GM19240 (cell line): ENCODE measurements around the gene ALG14.
"Not testable (repeated sequence)": the region's sequence is repeated elsewhere in the genome, so short reads cannot be mapped to it uniquely, and the experiment has no call there.

Source experiments
- DNase-seq: peaks from one replicate; pipeline ENCODE4 v3.0.0; 2011; ENCODE audit warnings: low spot score; ENCODE audit not compliant: insufficient read length

The ALG14 gene

DNA sequence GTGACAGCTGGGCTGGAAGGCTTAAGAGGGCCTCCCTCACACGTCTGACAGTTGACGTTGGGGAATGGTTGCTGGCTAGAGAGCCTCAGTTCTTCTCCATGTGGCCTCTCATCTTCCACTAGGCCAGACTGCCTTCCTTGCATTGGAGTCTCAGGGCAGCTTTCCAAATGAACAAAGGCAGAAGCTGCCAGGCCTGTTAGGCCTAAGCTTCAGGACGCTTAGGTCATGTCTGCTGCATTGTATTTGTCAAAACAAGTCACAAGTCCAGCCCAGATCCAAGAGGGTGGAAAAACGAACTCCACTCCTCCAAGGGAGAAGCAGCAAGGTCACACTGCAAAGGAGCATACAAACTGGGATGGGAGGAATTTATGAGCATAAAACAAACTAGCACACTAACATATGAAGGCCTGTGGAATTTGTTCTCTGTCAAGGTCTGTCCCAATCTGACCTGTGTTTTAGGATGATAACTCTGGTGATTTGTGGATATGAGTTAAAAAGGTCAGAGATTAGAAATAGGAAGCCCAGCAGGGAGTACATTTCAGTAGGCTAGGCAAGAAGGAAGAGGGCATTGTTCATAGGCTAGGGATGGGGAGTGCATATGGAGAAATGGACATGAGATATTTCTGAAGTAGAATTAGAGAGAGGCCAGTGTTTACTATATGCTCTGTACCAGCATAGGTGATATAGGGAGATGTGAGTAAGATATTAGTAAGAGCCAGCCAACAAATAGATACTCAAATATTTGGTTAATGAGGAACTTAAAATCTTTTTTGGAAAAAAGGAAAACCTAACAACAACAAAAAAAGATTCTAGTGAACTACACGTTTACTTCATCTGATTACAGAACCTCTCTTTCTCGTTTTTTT is 116.8 kb downstream of the ALG14 start:
- DNase-seq: no peak

DNA sequence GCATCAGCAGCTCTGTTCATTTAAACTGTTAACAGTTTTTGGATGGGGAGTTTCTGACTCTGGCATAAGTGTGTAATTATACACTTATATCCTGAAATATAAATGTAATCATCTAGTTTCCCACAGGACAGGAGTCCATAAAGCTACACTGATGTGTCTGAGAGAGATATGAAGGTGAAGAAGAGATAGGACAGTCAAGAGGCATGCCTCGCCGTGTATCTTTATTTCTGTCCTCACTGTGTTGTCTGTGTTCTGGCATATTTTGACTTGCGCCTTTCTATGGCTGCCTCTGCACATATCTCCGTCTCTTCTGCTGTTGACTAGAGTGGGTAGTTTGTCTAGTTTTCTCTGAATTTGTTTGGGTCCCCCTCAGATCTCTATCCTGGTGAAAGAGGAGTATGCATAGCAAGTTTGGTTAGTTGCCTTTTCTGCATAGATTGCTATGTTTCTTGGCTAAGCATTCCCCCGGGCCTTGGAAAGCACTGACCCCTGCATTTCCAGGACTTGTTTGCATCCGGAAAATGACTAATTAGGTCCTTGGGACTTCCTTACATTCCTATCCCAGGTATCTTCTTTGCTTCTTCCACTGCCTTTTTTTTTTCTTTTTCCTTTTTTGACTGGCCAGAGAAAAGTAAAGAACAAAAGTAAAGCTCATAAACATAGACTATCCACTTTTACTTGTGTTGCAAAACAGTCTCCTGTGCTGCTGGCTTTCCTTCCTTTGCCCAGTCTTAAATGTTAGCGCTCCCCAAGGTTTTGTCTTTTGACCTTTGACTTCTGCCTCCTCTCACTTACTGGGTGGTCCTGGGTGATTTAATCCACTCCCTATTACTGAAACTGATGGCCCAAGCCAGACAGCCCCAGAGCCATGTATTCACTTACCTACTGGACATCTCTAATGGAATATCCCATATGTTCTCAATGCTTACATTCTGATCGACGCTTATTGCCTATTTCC is 118.2 kb downstream of the ALG14 start:
- DNase-seq: no peak

DNA sequence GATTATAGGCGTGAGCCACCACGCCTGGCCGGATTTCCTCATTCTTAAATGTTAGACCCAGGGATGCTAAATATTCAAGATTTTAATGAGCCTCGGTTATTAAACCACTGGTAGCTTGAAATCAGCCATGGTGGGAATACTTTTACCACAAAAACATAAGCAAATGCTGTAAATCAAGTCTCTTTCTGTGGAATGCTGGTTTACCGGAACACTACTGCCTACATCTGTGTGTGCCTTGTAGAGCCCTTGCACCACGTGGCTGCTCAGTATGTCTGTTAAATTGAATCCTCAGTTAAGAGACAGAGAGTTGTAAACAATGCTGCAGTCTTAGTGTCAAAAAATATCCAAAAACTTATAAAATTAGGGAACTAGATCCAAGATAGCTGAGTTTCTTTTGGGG is 119.0 kb downstream of the ALG14 start:
- DNase-seq: no peak

DNA sequence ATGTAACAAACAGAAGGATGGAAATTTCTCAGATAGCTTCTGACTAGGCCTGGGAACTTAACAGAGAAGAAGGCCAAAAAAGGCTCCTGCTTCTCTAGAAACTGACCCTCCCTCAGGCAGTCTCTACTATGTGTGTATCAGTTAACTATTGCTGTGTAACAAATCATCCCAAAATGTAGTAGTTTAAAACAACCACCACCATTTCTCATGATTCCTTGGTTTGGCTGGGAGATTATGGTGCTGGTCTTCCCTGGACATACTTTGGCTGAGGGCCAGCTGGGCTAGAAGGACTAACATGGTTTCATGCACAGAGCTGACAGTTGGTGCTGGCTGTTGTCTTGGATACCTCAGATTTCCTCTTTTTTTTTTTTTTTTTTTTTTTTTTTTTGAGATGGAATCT is 119.6 kb downstream of the ALG14 start:
- DNase-seq: no peak

DNA sequence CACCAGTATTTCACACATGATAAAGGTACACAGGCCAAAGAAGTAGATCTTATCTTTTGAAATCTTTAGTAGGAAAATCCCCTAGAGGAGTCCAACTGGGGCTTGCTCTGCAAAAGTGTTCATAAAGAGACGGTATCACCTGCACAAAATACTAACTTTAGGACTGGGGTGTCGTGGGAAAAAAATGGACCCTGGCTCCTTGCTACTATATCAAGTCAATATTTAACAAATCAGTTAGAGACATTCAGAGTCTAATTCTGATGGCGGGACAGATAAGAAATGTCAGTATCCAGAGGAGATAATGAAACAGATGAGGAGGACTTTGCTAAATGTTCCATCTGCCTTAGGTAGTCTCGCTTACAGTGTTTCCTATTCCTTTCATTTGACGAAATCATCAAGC is 120.2 kb downstream of the ALG14 start:
- DNase-seq: no peak

DNA sequence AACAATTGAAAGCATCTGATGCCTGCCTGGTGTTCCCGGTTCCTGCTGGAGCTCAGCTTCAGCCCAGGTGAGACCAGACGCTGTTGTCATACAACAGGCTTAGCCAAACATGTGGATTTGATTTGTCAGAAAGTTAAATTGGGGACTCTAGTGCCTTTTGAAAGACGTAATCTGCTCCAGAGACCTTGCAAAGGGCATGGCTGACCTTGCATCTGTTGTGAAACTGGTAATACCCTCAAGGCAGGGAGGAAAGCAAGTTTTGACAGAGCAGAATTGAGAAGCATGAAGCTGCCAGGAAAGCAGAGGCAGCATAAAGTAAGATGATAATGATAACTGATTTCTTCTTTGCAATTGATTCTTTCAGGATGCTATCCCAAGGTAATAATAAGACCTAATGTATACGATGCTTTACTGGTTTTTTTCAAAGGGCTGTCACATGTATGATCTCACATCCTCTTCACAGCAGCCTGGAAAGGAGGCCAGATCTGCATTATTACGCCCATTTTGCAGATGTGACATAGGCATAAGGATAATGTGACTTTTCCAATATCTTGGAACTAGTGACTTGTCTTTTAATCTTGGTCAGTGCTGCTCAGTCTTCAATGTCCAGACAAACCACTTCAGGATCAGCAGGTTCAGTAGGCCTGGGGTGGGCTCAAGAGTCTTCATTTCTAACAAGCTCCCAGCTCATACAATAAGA is 121.1 kb downstream of the ALG14 start:
- DNase-seq: no peak

DNA sequence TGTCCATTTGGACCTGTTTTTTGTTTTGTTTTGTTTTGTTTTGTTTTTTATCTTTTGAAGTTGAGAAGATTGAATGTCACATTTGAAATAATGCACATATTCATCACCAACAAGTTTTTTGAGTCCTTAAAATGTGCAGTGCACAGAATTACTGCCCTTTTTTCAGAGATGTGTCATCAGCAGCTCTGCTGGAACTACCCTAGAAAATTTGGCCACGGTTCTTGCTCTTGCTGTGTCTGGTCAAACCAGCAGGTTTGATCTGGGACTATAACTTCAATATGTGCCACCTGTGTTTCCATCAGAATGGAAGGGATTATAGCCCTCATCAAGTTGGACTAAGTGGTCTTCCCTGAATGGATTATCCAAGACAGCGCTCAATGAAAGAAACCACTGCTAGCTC is 121.7 kb downstream of the ALG14 start:
- DNase-seq: no peak

DNA sequence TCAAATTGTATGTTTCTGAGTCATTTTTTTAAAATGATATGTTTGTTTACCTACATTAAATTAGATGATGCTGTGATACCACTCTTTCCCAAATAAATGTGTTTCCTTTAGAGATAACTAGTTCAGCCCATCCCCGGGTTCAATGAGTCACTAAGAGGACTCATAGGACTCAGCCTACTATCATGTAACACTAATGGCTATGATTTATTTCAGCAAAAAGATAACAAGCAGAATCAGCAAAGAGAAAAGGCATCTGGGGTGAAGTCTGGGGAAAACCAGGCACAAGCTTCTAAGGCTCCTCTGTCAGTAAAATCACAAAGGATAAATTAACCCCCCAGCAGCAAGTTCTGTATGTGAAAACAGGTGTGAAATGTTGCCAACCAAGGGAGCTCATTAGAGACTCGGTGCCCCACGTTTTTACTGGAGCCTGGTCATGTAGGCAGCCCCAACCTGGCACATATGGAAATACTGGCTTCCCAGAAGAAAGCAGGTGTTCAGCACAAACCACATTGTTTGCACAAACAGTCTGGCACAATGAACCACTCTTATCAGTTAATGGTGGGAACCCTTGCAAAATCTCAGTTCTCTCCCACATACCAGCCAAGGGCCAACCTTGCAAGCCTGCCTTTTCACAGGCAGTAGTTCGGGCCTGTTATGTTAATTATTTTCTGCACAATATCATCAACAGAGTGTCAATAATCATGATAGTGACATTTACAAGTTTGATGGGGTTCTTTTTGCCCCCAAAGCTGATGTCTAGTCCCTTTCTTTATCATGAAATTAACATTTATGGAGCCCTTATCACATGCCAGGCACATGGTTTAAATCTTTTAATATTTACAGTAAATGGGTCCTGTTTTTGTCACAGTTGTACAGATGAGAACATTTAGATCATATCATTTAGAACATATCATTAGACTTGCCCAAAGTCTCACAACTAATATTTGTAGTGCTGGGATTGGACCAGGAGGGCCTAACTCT is 122.8 kb downstream of the ALG14 start:
- no peak for DNase-seq

DNA sequence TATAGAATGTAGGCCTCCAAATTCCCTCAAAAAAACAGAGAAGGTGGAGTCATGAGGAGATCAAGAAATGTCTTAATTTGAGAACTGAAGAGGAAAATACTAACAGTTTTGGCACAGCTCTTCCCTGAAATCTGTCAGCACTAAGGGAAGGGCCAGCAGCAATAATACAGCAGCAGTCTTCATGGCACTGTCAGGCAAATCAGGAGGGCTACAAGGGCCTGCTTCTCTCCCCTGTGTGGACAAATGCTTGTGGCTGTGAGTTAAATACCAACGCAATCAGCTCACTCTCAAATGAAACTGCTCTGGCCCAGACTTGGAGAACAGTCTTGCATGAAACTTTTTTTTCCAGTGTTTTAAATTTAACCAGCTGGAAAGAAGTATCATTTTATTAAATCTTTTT is 125.3 kb downstream of the ALG14 start:
- no peak for DNase-seq

DNA sequence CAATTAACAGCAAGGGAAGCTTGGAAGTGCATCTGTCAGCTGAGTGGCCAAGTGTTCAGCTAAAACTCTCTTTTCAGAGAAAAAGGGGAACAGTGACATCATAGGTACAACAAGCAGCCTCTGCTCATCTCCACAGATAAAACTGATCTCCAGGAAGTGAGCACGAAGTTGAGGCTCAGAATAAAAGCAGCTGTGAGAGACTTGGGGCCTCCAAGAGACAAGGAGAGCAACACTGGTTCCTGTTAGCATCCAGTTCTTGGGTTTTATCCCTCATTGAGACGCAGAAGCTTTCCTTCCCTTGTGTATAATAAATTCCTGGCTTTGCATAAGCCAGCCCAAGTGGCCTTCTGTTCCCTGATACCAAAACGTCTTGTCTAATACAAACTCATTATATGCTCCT is 125.9 kb downstream of the ALG14 start:
- no peak for DNase-seq

DNA sequence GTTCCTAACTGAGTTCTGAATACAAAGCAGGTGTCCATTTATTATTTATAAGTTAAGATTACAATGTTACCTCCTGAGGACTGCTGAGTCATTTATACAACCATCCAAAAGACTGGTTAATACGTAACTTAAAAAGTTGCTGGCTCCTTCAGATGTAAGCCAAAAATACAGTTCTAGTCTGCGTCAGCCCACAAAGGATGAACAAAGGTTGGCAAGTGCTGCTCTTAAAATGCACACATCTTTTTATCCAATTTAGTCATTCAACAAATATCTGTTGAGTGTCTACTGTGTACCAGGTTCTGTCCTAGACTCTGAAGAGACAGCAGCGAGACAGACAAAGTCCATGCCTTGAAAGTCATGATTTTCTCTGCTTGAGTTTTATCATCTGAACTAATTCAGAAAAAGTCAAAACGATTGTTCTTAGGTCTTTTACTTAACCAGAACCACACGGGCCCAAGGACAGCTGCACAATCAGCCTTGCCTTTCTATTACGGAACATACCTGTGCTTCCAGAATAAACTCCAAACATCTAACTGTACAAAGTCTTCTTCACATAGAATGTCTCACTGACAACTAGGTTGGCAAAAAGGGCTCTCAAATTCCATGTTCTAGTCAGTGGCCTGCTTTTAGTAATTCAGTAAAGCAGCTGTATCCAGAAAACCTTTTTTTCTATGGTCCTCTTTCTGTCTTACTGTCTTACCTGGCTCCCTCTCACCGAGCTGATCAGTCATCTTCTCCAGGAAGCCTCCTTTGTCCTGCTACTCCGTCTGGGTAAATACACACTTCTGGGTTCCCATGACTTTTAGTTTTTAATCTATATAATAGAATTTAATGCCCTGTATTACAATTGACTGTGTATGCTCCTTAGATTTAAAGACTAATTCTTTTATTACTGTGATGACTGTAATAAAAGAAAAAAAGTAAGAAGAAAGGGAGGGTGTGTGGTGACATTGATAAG is 130.3 kb downstream of the ALG14 start:
- no peak for DNase-seq

DNA sequence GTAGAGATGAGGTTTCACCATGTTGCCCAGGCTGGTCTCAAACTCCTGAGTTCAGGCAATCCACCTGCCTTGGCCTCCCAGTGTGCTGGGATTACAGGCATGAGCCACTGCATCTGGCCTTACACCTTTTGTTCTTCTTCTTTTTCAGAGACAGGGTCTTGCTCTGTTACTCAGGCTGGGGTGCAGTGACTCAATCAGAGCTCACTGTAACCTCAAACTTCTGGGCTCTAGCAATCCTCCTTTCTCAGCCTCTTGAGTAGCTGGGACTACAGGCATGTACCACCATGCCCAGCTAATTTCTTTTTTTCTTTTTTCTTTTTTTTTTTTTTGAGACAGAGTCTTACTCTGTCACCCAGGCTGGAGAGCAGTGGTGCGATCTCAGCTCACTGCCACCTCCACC is 131.3 kb downstream of the ALG14 start:
- DNase-seq: not testable (repeated sequence)

DNA sequence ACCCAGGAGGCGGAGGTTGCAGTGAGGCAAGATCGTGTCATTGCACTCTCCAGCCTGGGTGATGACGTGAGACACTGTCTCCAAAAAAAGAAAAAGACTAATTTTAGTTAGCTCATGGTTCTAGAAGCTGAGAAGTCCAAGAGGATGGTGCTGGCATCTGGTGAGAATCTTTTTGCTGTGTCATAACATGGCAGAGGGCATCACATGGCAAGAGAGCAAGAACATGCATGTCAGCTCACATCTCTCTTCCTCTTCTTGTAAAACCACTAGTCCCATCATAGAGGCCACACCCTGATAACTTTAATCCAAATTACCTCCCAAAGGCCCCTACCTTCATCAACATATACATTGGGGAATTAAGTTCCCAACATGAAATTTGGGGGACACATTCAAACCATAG is 132.0 kb downstream of the ALG14 start:
- no peak for DNase-seq

DNA sequence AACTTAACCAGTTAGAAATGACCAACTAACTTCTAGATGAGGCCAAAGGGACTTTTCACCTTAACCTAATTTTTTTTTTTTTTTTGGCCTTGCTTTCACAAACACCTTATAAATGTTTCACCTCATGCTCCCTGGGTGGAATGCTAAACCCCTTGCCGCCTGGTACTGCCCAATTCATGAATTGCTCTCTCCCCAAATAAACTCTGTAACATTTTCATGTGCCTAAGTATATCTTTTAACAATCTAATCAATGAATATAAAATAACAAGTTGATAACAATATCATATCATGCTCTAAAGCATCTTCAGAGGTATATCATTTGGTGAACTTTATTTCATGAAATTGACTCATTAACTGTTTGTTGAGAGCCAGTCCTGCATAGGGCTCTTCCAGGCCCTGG is 134.9 kb downstream of the ALG14 start:
- no peak for DNase-seq

DNA sequence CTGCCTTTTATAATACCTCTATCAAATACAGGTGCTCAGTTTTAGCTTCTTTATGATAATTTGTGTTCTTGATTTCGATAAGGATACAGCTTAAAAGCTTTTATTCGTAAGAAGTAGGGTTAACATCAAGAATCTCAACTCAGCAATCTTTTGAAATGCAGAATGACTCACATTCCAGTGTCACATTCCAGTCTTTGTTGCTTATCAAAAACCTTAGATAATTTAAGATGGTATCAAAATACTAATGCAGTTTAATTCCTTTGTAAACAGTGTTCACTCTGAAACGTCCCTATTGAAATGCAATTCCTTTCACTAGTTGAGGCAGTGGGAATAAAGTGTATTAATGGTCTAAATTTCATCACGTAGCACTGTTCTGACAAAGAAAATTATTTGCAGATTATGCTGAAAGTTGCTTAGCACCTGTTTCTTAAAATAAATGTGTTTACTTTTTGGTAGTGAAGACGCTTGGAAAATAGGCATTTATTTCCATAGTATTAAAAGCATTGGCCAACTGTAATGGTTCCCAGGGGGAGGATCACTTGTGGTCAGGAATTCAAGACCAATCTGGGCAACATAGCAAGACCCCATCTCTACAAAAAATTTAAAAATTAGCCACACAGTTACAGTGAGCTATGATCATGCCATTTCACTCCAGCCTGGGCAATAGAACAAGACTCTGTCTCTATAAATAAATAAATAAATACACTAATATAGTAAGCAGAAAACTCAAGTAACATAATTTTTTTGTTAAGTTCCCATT is 135.7 kb downstream of the ALG14 start:
- no peak for DNase-seq

DNA sequence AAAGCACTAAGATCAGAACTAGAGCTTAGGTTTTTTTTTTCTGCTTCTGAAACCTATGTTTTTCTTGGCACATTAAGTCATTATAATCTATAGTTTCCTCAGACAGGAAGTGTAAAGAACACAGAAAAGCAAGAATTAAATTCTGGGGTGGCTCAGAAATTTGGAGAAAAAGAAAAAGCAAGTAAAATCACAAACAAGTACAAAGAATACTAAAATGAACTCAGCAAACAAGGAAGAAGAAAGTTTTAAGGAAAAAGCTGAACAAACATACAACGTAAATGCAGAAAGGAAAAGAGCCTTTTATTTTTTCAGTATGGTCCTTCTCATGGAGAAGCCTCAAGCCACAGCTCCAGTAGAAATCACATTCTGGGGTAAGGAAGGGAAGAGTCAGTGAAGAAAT is 137.3 kb downstream of the ALG14 start:
- no peak for DNase-seq

DNA sequence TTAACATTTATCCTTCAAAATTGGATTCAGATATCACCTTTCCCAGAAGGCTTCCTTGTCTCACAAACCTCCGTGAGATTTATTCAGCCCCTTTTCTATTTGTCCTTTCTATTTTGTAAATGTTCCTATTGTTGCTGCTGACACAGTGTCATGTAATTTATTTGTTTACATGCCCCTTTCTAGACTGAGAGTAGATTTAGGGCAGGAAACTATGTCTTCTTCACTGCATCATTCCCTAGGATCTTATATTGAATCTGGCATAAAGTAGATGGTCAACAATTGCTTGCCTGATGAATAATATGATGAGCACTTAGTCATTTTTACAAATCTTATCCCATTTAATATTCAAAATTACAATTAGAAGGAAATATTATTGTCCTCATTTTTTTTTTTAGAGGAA is 137.7 kb downstream of the ALG14 start:
- DNase-seq: no peak

DNA sequence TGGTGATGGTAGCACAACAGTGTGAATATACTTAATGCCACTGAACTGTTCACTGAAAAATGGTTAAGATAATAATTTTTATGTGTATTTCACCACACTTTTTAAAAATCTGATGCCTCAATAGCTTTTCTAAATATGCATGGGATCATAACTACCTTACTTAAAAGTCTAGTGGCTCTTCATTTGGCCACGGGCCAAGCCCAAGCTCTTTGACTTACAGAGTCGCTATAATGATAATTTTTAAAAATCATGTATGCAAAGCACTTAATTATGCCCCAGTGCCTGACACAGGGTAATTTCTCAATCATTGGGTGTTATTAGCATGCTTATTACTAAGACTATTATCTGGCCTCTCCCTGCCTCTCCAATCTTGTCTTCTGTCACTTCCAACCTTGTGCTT is 138.2 kb downstream of the ALG14 start:
- DNase-seq: no peak
